Osteoblast (primary cell): ENCODE results near the gene TPST2. TPM values are rescaled to one million over a fixed set of nuclear protein-coding genes. Genes with fewer than 3 reads are reported as not detected.

Experiments
- DNase-seq: peaks from one replicate; pipeline ENCODE4 v3.0.0; 2011; ENCODE audit warnings: low spot score, mixed read lengths; ENCODE audit not compliant: insufficient read length; ENCODE audit errors: missing footprints
- H2AFZ ChIP-seq: 2 replicates; pipeline ENCODE4 v1.6.0; 2011; ENCODE audit warnings: mild to moderate bottlenecking, low read length
- H3K27ac ChIP-seq: 2 replicates; pipeline ENCODE4 v1.5.1; 2011; ENCODE audit warnings: mild to moderate bottlenecking, low read depth, low read length, moderate library complexity
- H3K27me3 ChIP-seq: 2 replicates; pipeline ENCODE4 v1.6.0; 2012; ENCODE audit warnings: mild to moderate bottlenecking, control low read depth, inconsistent platforms, low read length, moderate library complexity; ENCODE audit not compliant: insufficient read depth
- H3K36me3 ChIP-seq: 2 replicates; pipeline ENCODE4 v1.5.1; 2011; ENCODE audit warnings: mild to moderate bottlenecking, low read length, control low read depth, moderate library complexity; ENCODE audit not compliant: insufficient read depth
- H3K4me1 ChIP-seq: 2 replicates; pipeline ENCODE4 v1.5.1; 2011; ENCODE audit warnings: mild to moderate bottlenecking, low read length, control low read depth, moderate library complexity; ENCODE audit not compliant: insufficient read depth
- H3K4me2 ChIP-seq: 2 replicates; pipeline ENCODE4 v1.6.0; 2011; ENCODE audit warnings: mild to moderate bottlenecking, low read length; ENCODE audit not compliant: insufficient read depth
- H3K4me3 ChIP-seq: fragments of 200-600 bp; sonication (generic); 3 replicates; pipeline ENCODE4 v1.5.1; 2012; ENCODE audit warnings: mild to moderate bottlenecking, low read length, inconsistent platforms; ENCODE audit not compliant: insufficient read depth
- H3K79me2 ChIP-seq: 2 replicates; pipeline ENCODE4 v1.6.0; 2012; ENCODE audit warnings: mild to moderate bottlenecking, low read length, control low read depth, inconsistent platforms; ENCODE audit not compliant: insufficient read depth
- H3K9me3 ChIP-seq: 2 replicates; pipeline ENCODE4 v1.5.1; 2011; ENCODE audit warnings: low read depth, low read length, control low read depth
- H4K20me1 ChIP-seq: 2 replicates; pipeline ENCODE4 v1.6.0; 2012; ENCODE audit warnings: mild to moderate bottlenecking, low read length, control low read depth; ENCODE audit not compliant: insufficient read depth
- CTCF ChIP-seq: IDR thresholded peaks from 2 replicates; pipeline ENCODE4 v1.5.1; 2011; ENCODE audit warnings: mild to moderate bottlenecking, low read depth, low read length, moderate library complexity; ENCODE audit errors: extremely low read depth
- total RNA-seq: library from RNA; depleted of rRNA; stranded (reverse); fragments of >200 nt; gene quantifications from 2 replicates; pipeline ENCODE4 v1.2.3, GENCODE V29; 2012

Gene TPST2
- total RNA-seq, 1 donor = 98.4 TPM

- Histone ChIP-seq H3K9me3 (no peaks in the 10 kb centered on the region), H3K4me1 (no peaks in the 10 kb centered on the region), H3K4me3 (no peak overlapping the region), H4K20me1 (no peaks in the 10 kb centered on the region), H2AFZ (no peak overlapping the region), H3K4me2 (no peak overlapping the region), H3K27ac (no peak overlapping the region), H3K27me3 (peaks cover 26% of the 10 kb centered on the region), H3K79me2 (no peaks in the 10 kb centered on the region), H3K36me3 (no peaks in the 10 kb centered on the region)
- no peak for TF ChIP-seq CTCF
- no peak for DNase-seq
Observed at GRCh38 chr22:26599505-26599904, 9.6 kb upstream of the TPST2 start.

GRCh38 chr22:26597480-26597879 is 7.5 kb upstream of the TPST2 start:
- Histone ChIP-seq H4K20me1 (no peaks in the 10 kb centered on the region), H2AFZ (no peak overlapping the region), H3K27ac (no peak overlapping the region), H3K27me3 (peaks cover 28% of the 10 kb centered on the region), H3K4me1 (no peaks in the 10 kb centered on the region), H3K4me3 (no peak overlapping the region), H3K36me3 (no peaks in the 10 kb centered on the region), H3K9me3 (no peaks in the 10 kb centered on the region), H3K79me2 (no peaks in the 10 kb centered on the region), H3K4me2 (no peak overlapping the region)
- no peak for TF ChIP-seq CTCF
- DNase-seq = no peak

GRCh38 chr22:26597026-26597425 is 7.1 kb upstream of the TPST2 start:
- H3K4me2 ChIP-seq = no peak overlapping the region
- no peaks in the 10 kb centered on the region for H3K9me3 ChIP-seq
- DNase-seq = no peak
- no peaks in the 10 kb centered on the region for H3K79me2 ChIP-seq
- no peaks in the 10 kb centered on the region for H3K4me1 ChIP-seq
- no peaks in the 10 kb centered on the region for H3K36me3 ChIP-seq
- H3K27me3 ChIP-seq = peaks cover 29% of the 10 kb centered on the region
- no peaks in the 10 kb centered on the region for H4K20me1 ChIP-seq
- H3K4me3 ChIP-seq = no peak overlapping the region
- no peak for TF ChIP-seq CTCF
- no peak overlapping the region for H2AFZ ChIP-seq
- H3K27ac ChIP-seq = no peak overlapping the region

GRCh38 chr22:26593763-26594162 is 3.8 kb upstream of the TPST2 start:
- peaks cover 5% of the 10 kb centered on the region for H4K20me1 ChIP-seq
- no peak overlapping the region for H3K4me3 ChIP-seq
- no peak for DNase-seq
- no peak for TF ChIP-seq CTCF
- no peaks in the 10 kb centered on the region for H3K36me3 ChIP-seq
- H3K27me3 ChIP-seq = peaks cover 26% of the 10 kb centered on the region
- no peak overlapping the region for H2AFZ ChIP-seq
- H3K27ac ChIP-seq = no peak overlapping the region
- no peak overlapping the region for H3K4me2 ChIP-seq
- peaks cover 11% of the 10 kb centered on the region for H3K79me2 ChIP-seq
- H3K9me3 ChIP-seq = no peaks in the 10 kb centered on the region
- H3K4me1 ChIP-seq = peaks cover 11% of the 10 kb centered on the region
